Measurements from ENCODE around the gene CLTB. TPM values are rescaled to one million over a fixed set of nuclear protein-coding genes. Genes with fewer than 3 reads are reported as not detected.

The CLTB gene
- total RNA-seq, 2 experiments from 2014 or later, result 61.6 to 67.5 TPM

DNA sequence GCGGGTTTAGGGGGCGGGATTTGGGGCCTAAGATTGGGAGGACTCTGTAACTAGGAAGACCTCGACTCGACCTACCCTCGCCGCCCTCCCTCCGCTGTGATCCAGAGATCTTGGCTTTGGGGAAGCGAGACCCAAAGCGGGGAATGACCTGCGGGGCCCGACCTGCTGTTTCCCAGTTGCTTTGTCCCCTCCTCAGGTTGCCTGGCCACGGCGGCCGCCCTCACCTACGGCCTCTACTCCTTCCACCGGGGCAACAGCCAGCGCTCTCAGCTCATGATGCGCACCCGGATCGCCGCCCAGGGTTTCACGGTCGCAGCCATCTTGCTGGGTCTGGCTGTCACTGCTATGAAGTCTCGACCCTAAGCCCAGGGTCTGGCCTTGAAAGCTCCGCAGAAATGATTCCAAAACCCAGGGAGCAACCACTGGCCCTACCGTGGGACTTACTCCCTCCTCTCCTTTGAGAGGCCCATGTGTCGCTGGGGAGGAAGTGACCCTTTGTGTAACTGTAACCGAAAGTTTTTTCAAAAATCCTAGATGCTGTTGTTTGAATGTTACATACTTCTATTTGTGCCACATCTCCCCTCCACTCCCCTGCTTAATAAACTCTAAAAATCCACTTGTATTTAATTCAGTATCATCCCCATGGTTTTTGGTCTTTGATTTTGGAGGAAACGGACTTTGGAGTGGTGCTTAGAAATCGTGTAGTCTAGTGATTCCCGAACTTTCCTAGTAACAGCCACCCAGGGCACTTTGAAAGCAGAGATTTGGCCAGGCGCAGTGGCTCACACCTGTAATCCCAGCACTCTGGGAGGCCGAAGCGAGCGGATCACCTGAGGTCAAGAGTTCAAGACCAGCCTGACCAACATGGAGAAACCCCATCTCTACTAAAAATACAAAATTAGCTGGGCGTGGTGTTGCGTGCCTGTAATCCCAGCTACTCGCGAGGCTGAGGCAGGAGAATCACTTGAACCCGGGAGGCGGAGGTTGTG is 26.9 kb downstream of the CLTB start:
- POLR2A ChIA-PET, result interaction anchor here (1.1 to 2.4 kb wide), 5 partner anchors 23 to 146 kb away, joined by 4 to 12 read pairs (median 5); partner anchors contain the start of gene KIAA1191
- CTCF ChIA-PET, result interaction anchor here (1.3 kb wide), 1 partner anchor 26 kb away, joined by 3 read pairs; no protein-coding TSS in a partner anchor

DNA sequence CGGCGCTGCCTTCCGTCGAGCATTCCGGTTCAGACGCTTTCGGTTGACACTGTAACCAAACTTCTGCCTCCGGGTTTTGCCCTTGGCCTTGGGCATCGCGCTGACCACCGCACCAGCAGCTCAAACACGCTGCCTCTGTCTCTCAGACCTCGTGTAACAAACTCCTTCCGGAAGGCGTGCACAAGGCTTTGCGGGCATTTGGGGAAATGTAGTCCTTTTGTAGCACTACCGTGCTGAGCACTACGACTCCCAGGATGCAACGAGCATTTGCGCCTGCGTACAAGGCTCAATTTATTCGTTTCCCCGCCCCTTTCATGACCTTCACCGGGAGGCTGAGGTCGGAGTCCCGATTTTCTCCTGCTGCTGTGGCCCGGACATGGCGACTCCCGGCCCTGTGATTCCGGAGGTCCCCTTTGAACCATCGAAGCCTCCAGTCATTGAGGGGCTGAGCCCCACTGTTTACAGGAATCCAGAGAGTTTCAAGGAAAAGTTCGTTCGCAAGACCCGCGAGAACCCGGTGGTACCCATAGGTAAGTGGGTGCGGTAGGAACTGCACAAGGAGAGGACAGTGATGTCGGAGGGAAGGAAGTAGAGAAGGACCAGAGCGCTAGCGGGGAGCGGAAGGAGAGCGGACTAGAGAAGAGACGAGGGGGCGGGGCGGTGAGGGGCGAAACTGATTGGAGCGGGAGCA is 27.8 kb downstream of the CLTB start, which contains the start of the genes HIGD2A and NOP16:
HIGD2A (plus strand) TSS at position 308 of the 691 bp plus-strand sequence; CDS start at position 377, 69 bp downstream.
NOP16 (minus strand) TSS at position 155 of the 691 bp plus-strand sequence; CDS start at position 96, 59 bp downstream.
- CTCF ChIA-PET, result interaction anchor here (0.8 to 1.3 kb wide), 3 partner anchors 9 to 59 kb away, joined by 3 read pairs; no protein-coding TSS in a partner anchor
- POLR2A ChIA-PET, result interaction anchor here (0.5 to 2.4 kb wide), 11 partner anchors 9 to 155 kb away, joined by 3 to 12 read pairs (median 4); partner anchors contain the start of genes KIAA1191 and RNF44

DNA sequence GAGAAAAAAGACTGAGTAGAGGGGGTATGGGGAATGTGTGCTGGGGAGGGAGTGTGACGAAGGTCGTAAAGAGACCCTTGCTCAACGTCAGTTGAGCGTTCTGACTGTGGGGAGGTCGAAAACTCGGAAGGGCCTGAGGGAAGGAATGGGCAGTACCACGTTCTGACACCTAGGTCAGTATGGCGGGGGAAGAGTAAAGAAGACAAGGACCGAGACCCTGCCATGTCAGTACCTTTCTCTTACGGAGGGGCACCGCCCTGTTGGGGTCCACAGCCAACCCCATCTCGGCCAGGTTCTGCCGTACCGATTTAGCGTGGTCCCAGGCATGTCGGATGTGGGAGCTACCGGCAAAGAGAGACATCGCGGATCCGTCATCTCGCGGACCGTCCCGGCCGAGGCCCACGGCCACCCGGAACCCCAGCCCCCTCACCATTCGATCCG is 28.3 kb downstream of the CLTB start:
- POLR2A ChIA-PET, result interaction anchor here (0.5 to 2.4 kb wide), 9 partner anchors 9 to 155 kb away, joined by 3 to 12 read pairs (median 5); partner anchors contain the start of genes KIAA1191 and RNF44
- CTCF ChIA-PET, result interaction anchor here (0.8 to 0.9 kb wide), 2 partner anchors 8 to 60 kb away, joined by 3 read pairs; no protein-coding TSS in a partner anchor

DNA sequence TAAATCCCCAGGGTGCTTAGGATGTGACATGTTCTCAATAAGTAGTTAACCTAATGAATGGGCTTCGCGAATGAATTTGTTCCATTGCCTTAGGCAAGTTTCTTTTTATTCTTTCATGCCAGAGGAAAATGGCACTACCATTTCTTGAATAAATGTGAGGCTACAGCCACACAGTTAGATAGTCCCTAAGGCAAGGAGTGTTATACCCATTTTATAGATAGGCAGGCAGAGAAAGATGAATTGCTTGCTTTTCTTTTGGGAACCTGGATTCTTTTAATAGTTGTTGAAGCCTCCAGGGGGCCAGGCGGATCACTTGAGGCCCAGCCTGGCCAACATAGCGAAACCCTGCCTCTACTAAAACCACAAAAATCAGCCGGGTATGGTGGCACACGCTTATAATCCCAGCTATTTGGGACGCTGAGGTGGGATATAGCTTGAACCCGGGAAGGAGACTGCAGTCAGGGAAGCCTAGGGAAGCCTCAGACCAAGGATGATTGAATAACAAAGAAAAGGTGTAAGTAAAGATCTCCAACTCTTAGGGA is 28.9 kb downstream of the CLTB start:
- POLR2A ChIA-PET, result interaction anchor here (1.0 to 2.4 kb wide), 3 partner anchors 26 to 156 kb away, joined by 3 to 12 read pairs (median 5); partner anchors contain the start of gene KIAA1191
- CTCF ChIA-PET, result interaction anchor here (0.7 kb wide), 1 partner anchor 59 kb away, joined by 3 read pairs; no protein-coding TSS in a partner anchor

DNA sequence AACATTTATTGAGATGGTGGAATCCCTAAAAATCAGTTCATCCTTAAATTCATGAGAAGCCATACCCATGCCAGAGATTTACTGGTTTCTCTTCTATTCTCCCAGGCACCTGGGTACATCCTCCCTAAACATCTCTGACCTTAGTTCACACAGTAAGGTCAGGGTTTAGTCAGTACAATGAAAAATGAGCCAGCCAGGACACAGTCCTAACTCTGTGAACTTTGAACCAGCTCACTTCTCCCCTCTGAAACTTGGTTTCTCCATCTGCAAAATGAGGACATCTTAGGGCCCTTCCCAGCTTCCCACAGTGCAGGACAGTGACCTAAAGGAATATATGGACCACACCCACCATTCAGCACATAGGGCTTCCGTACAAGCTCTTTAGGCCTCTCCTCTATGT is 29.8 kb downstream of the CLTB start:
- ChIA-PET CTCF (no interaction called here), POLR2A (interaction anchor here (1.2 kb wide), 1 partner anchor 25 kb away, joined by 3 read pairs; the partner anchor contains the start of gene KIAA1191)

DNA sequence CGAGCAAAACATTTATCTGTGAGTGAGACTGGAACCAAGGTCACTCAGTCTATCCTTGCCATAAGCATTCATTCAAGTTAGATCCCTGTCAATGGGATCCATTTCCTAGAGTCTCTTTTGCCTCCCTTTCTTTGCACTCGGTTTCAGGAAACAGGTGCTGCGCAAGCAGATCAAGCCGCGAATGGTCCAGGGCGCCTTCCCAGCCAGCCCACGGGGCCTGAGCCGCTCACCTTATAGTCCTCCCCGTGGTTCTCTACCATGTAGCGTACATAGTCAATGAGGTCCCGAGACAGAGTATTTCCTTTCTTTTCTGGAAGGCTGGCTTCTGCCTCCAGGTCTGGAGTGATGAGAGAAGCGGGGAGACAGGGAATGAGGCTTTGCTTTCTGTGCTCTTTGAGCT is 31.3 kb downstream of the CLTB start:
- CTCF ChIA-PET, result no interaction called here
- POLR2A ChIA-PET, result interaction anchor here (1.2 kb wide), 1 partner anchor 19 kb away, joined by 4 read pairs; the partner anchor contains the start of gene ARL10

DNA sequence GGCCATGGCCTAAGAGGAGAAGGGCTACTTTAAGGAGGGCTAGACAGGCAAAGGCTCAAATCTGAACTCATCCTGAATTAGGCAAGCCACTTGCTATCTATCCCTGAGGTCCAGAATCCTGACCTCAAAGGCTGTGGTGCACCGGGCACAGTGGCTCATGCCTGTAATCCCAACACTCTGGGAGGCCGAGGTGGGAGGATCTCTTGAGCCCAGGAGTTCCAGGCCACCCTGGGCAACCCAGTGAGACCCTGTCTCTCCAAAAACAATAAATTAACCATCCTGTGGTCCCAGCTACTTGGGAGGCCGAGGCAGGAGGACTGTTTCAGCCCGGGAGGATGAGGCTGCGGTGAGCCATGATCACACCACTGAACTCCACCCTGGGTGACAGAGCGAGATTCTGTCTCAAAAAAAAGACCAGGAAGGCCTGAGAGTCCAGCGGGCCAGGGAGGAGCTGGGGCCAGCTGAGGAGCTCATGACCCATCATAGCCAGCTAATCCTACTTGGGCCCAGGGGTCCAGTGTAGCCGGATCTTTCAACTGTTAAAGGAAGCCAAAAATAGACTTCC is 31.9 kb downstream of the CLTB start:
- ChIA-PET POLR2A (no interaction called here), CTCF (no interaction called here)

DNA sequence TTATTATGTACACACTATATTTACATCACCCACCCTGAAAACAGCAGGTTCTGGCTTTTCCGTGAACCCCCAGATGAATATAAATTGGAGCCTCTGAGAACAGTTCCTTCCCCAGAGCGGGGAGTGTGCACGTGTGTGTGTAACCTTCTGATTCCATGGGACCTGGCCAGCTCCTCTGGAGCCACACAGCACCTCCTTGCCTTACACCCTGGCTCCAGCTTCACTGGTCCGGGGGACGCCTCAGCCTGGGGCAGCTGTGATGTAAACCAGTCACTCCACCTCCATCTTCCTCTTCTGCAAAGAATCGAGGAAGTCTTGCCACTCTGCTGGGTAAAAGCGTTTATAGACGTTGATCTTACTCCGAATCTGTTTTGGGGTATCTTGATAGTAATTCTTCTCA is 32.4 kb downstream of the CLTB start:
- CTCF ChIA-PET, result no interaction called here

DNA sequence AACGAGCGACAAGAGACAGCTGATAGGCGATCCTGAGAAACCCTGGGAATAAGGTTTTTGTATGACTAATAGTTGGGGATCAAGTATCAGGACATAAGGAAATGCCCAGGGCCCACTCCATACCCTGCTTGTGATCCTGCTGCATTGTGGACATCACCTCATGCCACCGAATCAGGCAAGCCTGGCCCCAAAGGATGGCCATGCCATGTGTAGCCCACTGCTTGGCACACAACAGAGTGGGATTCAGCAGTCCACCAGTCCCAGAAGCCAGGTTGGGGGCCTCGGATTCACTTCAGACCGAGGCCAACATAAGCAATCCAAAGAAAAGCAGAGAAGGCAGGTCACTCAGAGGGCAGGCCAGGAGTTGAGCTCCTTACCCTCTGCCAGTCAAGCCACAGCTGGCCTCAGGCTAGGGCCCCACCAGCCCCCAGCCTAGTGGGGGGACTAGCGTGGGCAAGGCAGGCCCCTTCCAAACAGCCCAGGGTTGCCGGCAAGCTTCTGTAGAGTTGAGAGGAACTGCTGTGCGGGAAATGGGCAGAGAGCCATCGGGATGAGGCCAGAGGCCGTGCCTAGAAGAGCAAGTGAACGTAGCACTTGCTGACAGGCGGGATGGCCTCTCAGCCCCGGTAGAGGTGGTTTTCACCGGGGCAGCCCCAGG is 33.0 kb downstream of the CLTB start:
- ChIA-PET POLR2A (no interaction called here), CTCF (no interaction called here)

More for the DNA sequence above, 32.4 kb downstream of the CLTB start:
- POLR2A ChIA-PET, result no interaction called here

DNA sequence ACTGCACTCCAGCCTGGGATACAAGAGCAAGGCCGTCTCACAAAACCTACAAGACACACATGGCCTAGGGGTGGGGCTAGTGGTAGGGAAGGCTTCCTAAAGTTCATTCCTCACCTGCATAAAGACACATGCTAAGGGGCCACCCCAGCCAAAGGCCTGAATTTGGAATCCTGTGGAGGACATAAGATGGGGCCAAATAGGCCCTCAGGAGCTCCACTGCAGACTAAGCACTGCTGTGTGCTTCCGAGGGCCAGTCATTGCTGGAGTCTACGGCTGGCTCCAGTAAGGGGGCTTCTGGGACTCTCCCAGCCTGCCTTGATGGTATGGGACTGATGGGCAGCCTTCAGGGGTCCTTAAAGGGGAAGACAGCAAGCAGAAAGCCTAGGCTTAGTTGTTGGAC is 33.6 kb downstream of the CLTB start:
- ChIA-PET CTCF (no interaction called here), POLR2A (interaction anchor here (0.5 kb wide), 1 partner anchor 27 kb away, joined by 3 read pairs; no protein-coding TSS in a partner anchor)

DNA sequence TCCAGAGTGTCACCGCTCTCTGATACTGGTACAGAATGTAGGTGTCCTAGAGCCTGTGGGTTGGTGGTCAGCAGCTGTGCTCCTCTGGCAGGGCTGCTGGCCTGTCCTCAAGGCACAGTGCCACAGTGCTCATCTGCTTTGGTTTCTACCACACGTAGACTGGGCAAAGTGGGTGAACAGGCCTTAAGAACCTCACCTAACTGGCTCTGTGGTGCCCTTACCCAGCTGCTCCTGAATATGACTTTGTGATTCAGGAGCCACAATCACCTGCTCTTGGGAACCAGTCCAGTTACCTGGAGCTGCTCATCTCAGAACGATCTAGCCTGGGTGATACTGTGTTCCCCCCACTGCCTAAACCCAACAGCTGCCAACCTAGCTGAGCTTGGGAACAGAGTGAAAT is 34.4 kb downstream of the CLTB start:
- CTCF ChIA-PET, result no interaction called here

DNA sequence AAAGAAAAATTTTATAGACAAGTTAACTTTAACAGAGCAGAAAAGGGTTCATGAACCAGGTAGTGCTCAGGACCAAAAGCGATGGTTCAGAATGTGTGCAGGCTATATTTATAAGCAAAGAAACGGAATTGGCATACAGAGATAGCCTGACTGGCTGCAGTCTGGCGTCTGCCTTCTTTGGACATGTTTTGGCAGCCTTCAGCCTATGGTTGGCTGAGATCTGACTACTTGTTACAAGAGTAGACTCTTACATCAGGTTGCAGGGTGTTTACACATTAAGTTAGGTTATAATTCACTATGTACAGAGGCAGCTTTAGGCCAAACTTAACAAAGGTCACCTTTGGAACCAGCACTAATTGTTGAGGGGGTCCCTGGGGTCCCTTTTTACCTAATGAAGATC is 34.9 kb downstream of the CLTB start:
- CTCF ChIA-PET, result no interaction called here
- POLR2A ChIA-PET, result no interaction called here

More for the DNA sequence above, 34.4 kb downstream of the CLTB start:
- POLR2A ChIA-PET, result interaction anchor here (0.5 kb wide), 1 partner anchor 28 kb away, joined by 3 read pairs; no protein-coding TSS in a partner anchor

DNA sequence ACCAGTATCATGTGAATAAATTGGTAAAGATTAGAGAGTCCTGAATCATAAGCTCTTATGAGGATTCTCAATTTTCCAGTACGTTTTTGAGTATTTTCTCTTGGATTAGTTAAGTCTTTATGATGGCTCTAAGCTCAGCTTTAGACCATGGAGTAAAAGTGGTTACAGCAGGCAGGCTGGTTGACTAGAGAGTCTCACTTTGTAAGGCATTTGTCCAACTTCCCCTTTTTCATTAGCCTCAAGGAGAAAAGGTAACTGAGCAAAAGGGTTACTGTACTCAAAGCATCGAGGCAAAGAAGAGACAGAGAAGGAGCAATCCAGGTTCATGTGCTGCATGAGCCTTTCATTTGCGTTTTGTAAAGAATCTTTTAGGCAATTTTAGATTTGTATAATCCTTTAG is 36.5 kb downstream of the CLTB start:
- ChIA-PET POLR2A (interaction anchor here (1.0 kb wide), 1 partner anchor 13 kb away, joined by 11 read pairs; no protein-coding TSS in a partner anchor), CTCF (interaction anchor here (1.0 kb wide), 1 partner anchor 8 kb away, joined by 3 read pairs; the partner anchor contains the start of genes HIGD2A and NOP16)

DNA sequence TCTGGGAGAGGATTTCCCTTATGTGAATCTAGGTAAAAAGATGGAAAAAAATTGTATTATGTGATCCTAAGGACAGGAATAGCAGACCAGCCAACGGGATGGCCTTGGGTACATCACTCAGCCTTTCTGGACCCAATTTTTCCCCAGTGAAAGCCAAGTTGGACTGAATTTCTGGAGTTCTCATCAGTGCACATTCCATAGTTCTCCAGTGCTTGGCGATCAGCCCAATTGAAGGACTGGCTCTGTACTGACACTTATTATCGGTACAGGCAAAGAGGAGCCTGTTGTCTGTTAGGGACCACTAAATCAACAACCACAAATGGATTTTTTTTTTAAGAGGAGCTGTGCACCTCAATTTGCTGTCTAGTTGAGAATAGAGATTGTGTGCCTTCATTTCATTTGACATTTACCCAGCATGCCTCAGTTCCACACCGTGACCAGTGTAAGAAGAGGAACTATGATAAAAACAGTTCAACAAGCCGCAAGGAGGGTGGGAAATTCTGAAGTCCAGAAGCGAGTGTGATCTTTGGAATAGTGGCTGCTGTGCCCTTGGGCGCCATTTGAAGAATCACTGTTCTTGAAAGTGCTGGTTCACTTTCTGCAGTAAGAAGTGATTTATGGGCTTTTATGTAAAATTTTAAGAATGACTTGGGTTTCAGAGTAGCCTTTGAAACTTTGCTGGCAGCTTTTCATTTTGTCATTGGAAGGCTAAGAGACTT is 43.1 kb downstream of the CLTB start:
- POLR2A ChIA-PET, result no interaction called here
- CTCF ChIA-PET, result no interaction called here

DNA sequence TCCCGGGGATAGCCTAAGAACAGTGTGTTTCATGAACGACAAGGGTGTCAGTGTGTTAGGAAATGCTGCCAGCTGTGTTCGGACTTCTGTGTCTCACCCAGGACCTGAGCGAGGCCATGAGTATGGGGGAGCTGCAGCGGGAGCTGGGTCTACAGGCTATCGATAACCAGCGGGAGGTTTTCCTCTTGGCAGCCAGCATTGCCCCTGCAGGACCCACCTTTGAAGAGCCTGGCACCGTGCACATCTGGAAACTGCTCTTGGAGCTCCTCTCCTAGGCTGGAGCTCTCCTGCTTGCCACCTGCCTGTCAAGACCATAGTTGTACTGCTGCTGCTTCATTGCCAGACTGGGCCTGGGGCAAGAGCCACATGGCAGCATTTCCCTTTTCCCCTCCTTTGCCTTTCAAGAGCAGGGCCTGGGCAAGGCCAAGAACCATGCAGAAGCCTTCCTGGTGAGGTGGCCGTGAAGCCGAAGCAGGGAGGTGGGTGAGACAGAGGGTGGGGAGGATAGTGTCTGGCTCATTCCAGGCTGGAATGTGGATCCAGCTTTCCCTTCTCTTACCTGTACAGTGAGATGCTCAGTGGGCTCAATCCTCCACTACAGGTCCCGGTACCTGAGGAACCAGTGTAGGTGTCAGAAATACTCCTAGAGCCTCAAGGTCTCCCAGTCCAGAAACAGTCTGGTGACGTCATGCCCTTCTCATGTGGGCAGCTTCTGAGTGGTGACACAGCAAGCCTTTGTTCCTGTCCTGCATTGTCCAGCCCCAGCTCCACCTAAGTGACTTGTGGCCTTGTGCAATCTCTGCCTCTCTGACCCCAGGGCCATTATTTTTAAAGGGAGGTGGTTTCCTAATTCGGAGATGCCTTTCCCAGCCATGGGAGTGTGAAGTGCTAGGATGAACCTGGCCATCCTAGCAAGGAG is 44.5 kb downstream of the CLTB start:
- ChIA-PET POLR2A (no interaction called here), CTCF (interaction anchor here (1.4 kb wide), 1 partner anchor 11 kb away, joined by 3 read pairs; no protein-coding TSS in a partner anchor)

DNA sequence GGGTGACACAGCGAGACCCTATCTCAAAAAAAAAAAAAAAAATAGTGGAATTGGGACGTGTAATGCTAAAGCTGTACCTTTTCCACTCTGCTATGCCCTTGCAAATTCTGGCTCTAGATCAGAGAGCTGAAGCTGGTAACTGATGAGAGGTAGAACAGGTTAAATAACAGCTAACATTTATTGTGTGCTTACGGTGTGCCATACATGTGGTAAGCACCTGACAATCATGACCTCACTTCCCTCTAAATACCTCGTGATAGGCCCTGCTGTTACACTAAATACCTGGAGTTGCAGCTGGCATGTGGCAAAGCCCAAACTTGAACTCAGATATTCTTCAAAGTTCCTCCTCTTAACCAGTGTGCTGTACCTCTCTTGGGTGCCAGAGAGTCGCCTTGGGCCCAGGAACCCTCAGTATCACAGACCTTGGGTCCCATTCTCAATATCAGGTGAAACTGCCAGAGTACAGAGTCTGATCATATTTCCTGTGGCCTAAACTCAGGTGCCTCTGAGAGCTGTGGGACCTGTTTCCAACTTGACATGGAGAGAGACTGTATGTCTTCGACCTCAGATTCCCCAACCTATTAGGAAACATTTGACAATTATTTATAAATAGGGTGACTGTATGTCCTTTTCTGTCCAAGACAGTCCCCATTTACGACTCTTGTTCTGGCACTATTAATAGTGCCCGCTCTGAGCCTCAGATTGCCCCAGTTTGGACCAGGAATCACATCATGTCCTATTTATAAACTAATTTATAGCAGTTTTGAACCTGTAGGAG is 46.2 kb downstream of the CLTB start:
- CTCF ChIA-PET, result no interaction called here
- POLR2A ChIA-PET, result no interaction called here

Measured in activated CD8-positive, alpha-beta memory T cell treated with anti-CD3 and anti-CD28 coated beads for 36 hours (primary cell).